Ishikawa (cell line): ENCODE data around the gene STPG2.

Experiments
- CEBPB ChIP-seq: IDR thresholded peaks from 2 replicates; pipeline ENCODE4 v1.6.1; 2012
- CREB1 ChIP-seq: IDR thresholded peaks from 2 replicates; pipeline ENCODE4 v1.6.1; 2012; ENCODE audit warnings: low read depth
- EGR1 ChIP-seq: IDR thresholded peaks from 2 replicates; pipeline ENCODE4 v1.6.1; 2012
- EP300 ChIP-seq: IDR thresholded peaks from 2 replicates; pipeline ENCODE4 v1.6.1; 2012; ENCODE audit warnings: borderline replicate concordance
- FOXM1 ChIP-seq: IDR thresholded peaks from 2 replicates; pipeline ENCODE4 v1.6.1; 2012; ENCODE audit warnings: low read depth, borderline replicate concordance
- NFIC ChIP-seq: IDR thresholded peaks from 2 replicates; pipeline ENCODE4 v1.6.1; 2012
- RAD21 ChIP-seq: IDR thresholded peaks from 2 replicates; pipeline ENCODE4 v1.6.1; 2012; ENCODE audit warnings: low read depth
- TAF1 ChIP-seq: IDR thresholded peaks from 2 replicates; pipeline ENCODE4 v1.6.1; 2012; ENCODE audit warnings: low read depth, mild to moderate bottlenecking
- TCF12 ChIP-seq: IDR thresholded peaks from 2 replicates; pipeline ENCODE4 v1.6.1; 2012; ENCODE audit warnings: low read depth
- TEAD4 ChIP-seq: IDR thresholded peaks from 2 replicates; pipeline ENCODE4 v1.6.1; 2012
- YY1 ChIP-seq: IDR thresholded peaks from 2 replicates; pipeline ENCODE4 v1.6.1; 2012; ENCODE audit warnings: low read depth
- ZBTB7A ChIP-seq: IDR thresholded peaks from 2 replicates; pipeline ENCODE4 v1.6.1; 2012; ENCODE audit warnings: low read depth
- TF ChIP-seq, protein P1 (sequence below): IDR thresholded peaks from 2 replicates; pipeline ENCODE4 v1.6.1; 2012
- TF ChIP-seq, protein P2 (sequence below): IDR thresholded peaks from 2 replicates; pipeline ENCODE4 v1.6.1; 2012
- TF ChIP-seq, protein P3 (sequence below): IDR thresholded peaks from 2 replicates; pipeline ENCODE4 v1.6.1; 2012; ENCODE audit warnings: low read depth, mild to moderate bottlenecking

Gene STPG2

DNA sequence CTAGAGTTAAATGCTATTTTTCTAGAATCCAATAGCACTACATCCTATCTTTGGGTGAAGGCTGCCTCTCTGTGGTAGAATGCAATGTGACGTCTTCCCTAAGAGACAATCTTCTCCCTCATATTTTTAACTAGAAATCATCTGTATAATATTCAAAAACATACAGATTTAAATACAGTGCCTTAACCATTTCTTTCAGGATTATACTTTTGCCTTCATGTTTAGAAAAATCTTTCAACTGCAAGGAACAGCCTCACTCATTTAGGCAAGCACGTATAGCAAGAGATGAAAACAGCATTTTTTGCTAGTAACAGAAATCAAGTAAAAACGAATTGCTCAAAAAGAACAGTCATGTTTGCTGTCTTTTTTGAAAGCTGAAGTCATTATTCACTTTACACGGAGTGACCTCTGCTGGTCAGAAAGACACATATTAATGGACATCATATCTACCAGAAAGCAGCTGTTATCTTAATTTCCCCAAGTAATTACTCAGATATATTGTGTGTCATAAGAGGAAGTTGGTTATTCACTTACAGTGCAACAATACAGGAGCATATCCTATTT is 422.3 kb downstream of the STPG2 start:
- TF ChIP-seq TEAD4 (no peak), RAD21 (peak; percentile 53), TCF12 (no peak)
- TF ChIP-seq, protein P1, sequence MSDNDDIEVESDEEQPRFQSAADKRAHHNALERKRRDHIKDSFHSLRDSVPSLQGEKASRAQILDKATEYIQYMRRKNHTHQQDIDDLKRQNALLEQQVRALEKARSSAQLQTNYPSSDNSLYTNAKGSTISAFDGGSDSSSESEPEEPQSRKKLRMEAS, result no peak

DNA sequence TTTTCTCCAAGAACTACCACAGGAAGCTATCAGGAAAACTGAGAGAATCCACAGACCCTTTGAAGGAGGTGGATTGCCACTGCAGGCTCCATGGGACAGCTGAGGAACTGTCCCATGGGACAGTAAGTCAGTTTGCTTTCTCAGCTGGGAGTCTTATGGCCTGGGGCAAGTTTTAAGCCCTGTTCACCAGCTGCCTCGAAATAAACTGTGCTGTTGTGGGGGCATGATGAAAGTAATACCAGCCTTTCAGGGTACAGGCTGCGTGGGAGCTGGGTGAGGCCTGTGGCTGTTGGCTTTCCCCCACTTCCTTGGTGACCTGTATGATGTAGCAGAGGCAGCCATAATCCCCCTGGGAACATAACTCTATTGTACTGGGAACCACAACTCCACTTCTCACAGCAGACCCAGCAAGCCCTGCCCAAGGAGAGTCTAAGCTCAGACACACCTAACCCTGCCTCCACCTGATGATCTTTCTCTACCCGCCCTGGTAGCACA is 452.1 kb downstream of the STPG2 start:
- TF ChIP-seq, protein P1, result no peak
- TF ChIP-seq, protein P2, sequence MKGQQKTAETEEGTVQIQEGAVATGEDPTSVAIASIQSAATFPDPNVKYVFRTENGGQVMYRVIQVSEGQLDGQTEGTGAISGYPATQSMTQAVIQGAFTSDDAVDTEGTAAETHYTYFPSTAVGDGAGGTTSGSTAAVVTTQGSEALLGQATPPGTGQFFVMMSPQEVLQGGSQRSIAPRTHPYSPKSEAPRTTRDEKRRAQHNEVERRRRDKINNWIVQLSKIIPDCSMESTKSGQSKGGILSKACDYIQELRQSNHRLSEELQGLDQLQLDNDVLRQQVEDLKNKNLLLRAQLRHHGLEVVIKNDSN, result no peak
- TF ChIP-seq TEAD4, result no peak
- no peak for TF ChIP-seq ZBTB7A
- TF ChIP-seq, protein P3, sequence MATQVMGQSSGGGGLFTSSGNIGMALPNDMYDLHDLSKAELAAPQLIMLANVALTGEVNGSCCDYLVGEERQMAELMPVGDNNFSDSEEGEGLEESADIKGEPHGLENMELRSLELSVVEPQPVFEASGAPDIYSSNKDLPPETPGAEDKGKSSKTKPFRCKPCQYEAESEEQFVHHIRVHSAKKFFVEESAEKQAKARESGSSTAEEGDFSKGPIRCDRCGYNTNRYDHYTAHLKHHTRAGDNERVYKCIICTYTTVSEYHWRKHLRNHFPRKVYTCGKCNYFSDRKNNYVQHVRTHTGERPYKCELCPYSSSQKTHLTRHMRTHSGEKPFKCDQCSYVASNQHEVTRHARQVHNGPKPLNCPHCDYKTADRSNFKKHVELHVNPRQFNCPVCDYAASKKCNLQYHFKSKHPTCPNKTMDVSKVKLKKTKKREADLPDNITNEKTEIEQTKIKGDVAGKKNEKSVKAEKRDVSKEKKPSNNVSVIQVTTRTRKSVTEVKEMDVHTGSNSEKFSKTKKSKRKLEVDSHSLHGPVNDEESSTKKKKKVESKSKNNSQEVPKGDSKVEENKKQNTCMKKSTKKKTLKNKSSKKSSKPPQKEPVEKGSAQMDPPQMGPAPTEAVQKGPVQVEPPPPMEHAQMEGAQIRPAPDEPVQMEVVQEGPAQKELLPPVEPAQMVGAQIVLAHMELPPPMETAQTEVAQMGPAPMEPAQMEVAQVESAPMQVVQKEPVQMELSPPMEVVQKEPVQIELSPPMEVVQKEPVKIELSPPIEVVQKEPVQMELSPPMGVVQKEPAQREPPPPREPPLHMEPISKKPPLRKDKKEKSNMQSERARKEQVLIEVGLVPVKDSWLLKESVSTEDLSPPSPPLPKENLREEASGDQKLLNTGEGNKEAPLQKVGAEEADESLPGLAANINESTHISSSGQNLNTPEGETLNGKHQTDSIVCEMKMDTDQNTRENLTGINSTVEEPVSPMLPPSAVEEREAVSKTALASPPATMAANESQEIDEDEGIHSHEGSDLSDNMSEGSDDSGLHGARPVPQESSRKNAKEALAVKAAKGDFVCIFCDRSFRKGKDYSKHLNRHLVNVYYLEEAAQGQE, result no peak
- no peak for TF ChIP-seq EP300
- TF ChIP-seq CREB1, result no peak
- TF ChIP-seq FOXM1, result no peak
- no peak for TF ChIP-seq TCF12
- TF ChIP-seq YY1, result no peak
- no peak for TF ChIP-seq TAF1
- TF ChIP-seq NFIC, result no peak

DNA sequence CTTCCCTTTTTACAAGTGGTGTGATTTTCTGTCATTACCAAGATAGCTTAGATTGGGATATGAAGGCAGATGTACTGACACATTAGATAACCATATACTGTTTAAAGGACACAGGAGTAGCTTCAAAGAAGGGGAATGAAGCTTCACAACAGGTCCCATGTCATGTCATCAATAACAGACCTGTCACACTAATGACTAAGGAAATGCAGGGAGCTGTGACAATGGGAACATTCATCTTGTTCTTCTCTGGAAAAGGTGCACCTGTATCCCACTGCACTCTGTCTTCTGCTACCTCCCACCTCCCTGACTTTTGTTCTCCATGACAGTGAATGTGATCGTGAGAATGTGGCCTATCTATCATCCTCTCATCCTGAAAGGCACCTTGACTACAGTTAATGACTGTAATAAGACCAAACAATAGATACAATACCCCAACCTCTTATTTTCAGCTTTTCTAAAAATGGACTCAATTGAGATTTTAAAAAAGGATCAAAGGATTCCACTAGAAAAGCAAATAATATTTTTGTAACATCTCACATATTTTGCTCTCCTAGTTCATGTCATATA is 472.5 kb downstream of the STPG2 start:
- no peak for TF ChIP-seq RAD21
- TF ChIP-seq ZBTB7A, result no peak
- TF ChIP-seq EP300, result no peak
- no peak for TF ChIP-seq NFIC
- TF ChIP-seq, protein P2, result no peak
- TF ChIP-seq CEBPB, result no peak
- TF ChIP-seq FOXM1, result no peak
- TF ChIP-seq YY1, result no peak
- TF ChIP-seq TCF12, result no peak
- no peak for TF ChIP-seq TEAD4
- TF ChIP-seq, protein P3, result no peak
- no peak for TF ChIP-seq EGR1
- TF ChIP-seq TAF1, result no peak
- no peak for TF ChIP-seq CREB1
- TF ChIP-seq, protein P1, result no peak

DNA sequence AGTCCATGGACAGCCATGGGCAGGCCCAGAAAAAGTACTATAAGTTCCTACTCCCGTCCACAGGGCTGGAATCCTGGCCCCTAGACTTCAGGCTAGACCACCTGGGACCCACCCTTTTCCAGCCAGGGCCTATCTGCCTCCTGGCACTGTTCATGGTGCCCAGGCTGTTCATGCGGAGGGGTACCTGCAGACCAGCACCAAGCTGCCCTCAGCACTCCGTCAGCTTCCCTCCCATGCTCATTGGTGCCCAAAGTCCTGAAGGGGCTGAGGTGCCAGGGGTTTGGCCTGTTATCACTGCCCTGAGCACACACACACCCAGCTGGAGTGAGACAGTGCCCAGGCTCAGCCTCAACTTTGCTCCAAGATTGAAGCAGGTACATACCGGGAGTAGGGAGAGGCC is 477.7 kb downstream of the STPG2 start:
- no peak for TF ChIP-seq FOXM1

DNA sequence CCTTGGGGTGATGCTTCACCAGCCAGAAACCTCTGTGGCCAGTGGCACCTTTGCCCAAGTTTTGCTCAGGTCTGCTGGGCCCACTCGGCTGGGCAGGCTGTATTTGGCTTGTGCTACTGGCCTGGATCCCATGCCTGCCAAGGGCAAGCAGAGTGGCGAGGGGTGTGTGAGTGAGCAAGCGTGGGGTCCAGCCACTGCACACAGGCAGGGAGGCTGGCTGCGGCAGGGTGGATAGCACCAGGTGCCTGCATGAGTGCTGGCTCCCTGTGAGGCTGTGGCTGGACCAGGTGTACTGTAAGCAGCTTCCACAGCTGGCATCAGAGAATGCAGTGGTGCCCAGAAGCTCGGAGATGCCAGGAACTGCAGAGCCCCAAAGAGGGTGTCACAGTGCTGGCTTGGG is 478.5 kb downstream of the STPG2 start:
- TF ChIP-seq YY1 (no peak), EGR1 (no peak)
- TF ChIP-seq, protein P1, result no peak

DNA sequence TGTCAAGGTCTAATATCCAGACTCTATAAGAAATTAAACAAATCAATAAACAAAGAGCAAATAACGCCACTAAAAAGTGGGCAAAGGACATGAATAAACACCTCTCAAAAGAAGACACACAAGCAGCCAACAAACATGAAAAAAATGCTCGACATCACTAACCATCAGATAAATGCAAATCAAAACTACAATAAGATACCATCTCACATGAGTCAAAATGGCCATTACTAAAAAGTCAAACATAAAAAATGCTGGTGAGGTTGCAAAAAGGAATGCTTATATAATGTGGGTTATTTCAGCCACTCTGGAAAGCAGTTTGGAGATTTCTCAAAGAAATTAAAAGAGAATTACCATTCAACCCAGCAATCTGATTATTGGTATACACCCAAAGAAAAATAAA is 481.1 kb downstream of the STPG2 start:
- TF ChIP-seq NFIC (no peak), EP300 (no peak), YY1 (no peak), TCF12 (no peak), TEAD4 (no peak), FOXM1 (no peak)
